ENCODE results near the gene CMTM7.

CMTM7 gene, protein sequence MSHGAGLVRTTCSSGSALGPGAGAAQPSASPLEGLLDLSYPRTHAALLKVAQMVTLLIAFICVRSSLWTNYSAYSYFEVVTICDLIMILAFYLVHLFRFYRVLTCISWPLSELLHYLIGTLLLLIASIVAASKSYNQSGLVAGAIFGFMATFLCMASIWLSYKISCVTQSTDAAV

DNA sequence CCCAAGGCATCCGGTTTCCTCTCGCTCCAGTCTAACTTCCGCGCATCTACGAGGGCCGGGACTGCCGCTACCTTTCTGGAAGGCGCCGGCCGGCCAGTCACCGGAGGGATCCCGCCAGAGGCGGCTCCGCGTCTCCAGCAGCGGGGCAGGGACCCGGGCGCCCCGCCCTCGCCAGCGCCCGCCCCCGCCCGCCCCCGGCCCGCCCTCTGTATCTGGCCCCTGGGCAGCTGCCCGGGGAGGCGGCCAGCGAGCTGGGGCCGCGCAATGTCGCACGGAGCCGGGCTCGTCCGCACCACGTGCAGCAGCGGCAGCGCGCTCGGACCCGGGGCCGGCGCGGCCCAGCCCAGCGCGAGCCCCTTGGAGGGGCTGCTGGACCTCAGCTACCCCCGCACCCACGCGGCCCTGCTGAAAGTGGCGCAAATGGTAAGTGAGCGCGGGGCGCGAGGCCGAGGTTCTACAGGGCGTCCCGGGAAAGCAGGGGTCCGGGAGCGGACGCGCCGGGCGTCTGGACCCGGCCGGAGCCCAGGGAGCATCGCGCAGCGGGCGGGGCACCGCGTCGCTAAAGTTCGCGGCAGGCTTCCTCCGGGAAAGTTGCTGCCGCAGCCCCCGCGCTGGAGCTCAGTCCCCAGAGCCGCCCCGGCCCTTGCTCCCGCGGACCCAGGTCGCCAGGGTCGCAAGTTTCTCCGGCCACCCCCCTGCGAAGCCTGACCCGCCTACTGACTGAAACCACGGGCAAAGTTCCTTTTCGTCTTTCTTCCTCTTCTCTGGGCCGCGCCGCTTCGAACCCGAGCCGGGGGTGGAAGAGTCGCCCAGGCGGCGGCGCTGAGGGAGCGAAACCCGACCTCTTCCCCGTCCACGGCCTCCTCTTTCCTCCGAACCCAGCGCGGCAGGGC is at the start of gene CMTM7:
CMTM7 (plus strand) TSS at position 211 of the 893 bp plus-strand sequence; CDS start at position 265, 54 bp downstream.
- DNase-seq: peak; percentile 78

DNA sequence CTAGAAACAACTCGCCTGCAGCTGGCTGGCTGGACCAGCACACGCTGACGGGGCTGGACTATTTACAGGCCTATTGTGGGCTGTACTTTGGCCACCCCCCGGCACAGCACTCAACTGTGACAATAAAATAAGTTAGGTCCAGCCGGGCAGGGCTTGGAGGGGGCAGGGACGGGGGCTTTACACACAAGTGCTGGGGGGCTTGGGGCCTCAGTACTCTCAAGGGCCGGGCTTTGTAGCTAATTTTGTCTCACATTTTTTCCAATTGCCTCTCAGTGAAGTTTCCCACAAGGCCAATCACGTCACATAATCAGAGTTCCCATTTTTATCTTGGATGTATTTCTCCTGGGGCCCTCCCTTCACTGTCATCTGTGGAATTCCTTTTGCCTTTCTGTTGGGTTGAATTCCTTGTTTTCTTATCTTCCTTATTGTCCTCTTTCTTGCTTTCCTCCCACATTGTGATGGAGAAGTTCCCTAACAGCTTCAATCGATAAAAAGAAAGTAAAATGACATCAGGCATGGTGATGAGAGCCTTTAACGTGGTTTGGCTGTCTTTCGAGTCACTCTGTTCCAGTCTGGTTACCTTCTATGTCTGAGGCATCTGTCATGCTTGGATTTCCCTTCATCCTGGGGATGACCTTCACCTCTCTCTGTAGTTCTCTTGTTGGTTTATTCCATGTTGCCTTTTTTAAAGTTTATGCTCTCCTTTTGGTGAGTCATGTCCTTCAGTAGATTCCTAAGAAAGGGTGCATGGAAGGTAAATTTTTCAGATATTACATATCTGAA is 44.1 kb upstream of the CMTM7 start:
- DNase-seq: peak; percentile 4

DNA sequence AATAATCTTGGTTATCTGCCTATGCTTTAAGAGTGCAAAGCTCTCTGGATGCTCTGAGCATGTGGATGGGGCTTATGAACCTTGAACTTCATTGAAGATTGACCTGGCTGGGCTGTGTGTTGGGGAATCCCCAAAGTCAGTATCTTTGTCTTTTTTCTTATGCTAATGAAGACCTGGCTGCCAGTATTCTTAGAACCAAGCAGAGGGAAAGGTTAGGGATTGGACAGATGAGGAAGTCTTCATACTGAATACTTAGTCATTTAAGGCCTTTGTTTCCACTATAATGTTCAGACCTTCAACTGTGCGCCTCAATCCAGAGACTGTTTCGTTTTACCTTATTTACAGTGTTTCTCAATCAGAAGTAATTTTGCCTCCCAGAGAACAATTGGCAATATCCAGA is 42.5 kb upstream of the CMTM7 start:
- DNase-seq: no peak

DNA sequence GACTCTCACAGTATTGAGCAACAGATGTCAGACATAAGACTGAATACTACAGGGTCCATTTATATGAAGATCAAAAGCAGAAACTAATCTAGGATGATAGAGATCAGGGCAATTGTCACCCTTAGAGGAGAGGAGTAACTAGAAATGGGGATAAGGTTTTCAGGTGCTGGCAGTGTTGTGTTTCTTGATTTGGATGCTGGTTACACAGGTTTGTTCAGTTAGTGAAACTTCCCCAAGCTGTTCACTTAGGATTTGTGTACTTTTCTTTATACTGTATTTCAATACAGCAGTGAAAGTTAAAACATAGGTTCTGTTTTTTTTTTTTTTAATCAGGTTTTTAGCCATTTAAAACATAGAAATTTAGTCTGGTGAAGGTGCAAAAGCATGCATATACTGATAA is 39.1 kb upstream of the CMTM7 start:
- no peak for DNase-seq

GRCh38 chr3:32353351-32353750 is 38.3 kb upstream of the CMTM7 start:
- no peak for DNase-seq

DNA sequence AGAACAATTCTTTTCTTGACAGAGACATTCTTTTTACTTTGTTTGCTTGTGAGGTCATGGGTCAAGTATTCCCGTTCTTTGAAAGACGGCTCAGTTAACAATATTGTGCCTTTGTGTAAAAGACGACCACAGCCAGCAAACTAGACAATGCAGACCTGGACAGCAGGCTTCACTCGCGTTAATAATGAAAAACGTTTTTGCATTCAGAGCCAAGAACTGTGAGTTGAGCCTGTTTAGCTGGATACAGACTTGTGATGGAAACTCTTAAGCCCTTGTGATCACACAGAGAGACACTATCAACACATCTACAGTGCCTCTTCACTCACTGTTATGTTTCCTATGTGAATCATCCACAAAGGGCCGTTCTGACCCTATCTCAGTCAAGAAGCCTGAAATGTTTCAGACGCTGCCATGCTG is 37.3 kb upstream of the CMTM7 start:
- DNase-seq: no peak

DNA sequence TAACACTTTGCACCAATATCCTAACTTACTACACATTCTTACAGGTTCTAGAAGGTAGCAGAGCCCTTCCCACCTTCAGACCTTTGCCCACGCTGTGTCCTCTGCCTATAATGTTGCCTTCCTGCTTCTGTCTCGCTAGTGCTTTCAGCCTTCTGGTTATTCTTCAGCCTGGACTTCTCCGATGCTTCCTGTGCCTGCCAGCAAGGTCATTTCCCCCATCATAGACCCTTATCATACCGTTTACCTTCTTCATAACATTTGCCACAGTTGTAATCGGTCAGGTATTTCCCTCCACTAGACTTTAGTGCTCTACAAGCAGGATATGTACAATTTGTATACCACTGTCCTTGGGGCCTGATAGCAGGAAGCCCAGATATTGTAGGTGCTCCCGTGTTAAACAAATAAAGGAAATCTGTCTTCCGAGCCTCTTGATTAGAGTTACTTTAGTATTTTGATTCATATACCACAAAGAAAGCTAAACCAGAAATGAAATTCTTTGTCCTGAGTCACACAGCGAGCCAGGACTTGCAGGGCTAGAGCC is 35.8 kb upstream of the CMTM7 start:
- no peak for DNase-seq

DNA sequence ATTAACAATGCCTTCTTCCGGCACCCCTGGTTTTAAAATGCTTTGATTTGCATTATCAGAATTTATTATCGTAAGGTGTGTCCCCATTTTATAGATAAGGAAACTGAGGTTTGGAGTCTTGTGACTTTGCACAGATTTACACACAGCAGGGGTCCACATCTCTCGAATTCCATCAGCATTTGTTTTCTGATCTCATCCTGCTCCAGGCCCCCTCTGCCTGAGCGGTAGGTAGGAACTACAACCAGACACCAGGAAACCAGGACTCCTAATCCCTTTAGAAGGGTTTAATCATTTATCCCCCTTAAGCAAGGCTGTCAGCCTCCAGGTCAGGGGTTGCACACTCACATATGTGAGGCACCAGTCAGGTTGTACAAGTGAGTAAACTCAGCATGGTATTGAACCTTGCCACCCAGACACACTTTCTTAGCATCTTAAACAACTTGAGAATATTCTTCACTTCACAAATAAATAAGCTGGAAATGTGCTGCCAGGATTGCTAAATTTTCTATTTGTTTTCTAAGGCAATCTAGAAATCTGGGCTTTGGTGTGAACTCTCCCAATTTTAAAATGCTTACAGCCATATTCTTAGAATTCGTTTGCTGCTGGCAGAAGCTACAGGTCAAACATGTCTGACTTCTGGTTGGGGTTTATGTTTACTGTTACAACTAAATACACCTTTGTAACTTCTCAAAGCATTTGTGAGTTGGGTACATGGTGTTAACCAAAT is 31.7 kb upstream of the CMTM7 start:
- no peak for DNase-seq

DNA sequence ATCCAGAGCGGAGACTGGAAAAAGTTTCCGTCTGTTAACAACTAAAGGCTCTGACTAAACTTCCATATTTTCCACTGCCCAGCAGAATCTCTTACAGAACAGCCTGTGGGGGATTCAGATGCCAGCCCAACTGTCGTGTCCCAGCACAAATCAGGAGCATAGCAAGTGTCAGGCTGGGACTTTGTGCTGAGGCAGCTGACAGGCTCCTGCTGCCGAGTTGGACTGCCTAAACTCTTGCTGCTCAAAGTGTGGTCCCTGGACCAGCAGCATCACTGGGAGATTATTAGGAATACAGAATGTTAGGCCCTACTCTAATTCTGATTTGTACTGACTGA is 31.2 kb upstream of the CMTM7 start:
- no peak for DNase-seq

- no peak for DNase-seq
Measured at GRCh38 chr3:32366638-32367397, 24.8 kb upstream of the CMTM7 start.

- no peak for DNase-seq
Measured at GRCh38 chr3:32367442-32367841, 24.2 kb upstream of the CMTM7 start.

DNA sequence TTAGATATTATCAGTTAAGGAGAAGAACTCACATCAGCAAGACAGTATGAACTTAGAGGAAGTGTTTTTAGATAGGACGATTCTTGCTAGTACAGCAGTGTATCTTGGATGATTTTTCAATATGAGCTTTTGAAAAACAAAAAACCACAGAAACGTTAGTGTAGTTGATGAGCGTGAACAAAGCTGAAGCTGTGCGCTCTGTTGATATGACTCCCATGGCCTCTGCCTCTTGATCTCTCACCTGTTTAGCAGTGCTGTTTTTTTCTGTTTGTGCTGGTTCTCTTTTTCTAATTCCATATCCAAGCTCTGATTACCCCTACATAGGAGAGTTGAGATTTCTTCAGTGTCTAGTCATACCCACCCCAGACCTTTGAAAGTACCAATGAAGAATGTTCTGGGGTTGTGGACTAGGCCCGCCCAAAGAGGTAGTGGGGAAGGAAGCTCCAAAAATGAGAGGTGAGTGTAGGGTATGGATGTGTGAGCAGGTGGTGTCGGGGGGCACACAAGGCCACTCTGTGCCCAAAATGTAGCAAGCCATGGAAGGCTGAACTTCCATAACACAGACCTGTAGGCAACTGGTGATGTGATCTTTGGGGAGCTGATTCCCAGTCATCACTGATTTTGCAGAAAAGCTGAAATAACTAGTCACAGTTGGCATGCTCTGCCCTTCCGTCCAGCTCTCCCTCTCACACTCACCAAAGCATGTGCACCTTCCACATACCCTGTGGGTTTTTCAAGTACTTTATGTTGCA is 20.0 kb upstream of the CMTM7 start:
- no peak for DNase-seq

DNA sequence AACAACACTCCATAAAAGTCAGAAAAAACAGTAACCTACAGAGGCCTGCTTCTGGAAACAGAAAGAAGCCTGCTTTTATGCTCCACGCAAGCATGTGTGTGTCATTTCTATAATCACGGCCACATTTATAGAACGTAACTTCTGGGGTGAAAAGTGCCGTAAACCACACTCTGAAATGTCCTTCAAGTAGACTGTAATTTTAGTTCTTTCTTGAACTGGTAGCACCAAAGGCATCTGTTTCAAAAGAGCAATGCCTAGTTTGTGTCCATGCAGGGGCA is 19.5 kb upstream of the CMTM7 start:
- DNase-seq: no peak

DNA sequence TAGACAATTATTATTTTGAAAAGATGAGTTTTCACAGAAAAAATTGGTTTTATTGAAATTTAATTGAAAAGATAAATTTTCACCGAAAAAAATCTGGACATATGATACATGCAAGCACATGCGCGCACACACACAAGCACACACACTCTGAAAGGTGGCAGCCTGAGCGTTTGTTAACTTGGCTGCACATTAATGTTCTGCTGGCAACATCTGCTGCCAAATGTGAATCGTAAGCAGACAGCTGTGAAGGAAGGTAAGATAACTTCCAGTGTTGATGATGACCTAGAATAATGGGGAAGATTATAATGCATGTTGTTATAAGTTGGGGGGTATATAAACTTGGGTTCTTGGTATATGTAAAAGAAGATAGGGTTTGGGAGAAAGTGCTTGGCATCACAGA is 18.4 kb upstream of the CMTM7 start:
- no peak for DNase-seq

DNA sequence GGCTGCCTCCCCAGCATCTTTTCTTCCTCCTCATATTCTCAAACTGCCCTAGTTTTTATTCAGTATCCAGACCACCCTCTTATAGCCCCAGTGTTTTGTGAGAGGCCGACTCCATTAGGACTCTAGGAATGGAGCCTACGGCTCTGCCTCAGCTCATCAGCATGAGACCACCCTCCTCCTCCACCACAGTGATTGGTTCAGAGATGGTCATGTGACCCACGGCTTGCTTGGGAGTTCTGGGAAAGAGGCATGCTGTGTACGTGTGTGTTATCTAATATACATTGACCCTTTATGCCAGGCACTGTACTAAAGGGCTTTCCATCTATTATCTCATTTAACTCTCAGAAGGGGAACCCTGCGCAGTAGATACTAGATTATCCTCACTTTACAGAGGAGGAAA is 17.8 kb upstream of the CMTM7 start:
- no peak for DNase-seq

GRCh38 chr3:32374788-32375595 is 16.7 kb upstream of the CMTM7 start:
- peak; percentile 89 for DNase-seq

GRCh38 chr3:32375596-32375930 is 16.1 kb upstream of the CMTM7 start:
- no peak for DNase-seq

DNA sequence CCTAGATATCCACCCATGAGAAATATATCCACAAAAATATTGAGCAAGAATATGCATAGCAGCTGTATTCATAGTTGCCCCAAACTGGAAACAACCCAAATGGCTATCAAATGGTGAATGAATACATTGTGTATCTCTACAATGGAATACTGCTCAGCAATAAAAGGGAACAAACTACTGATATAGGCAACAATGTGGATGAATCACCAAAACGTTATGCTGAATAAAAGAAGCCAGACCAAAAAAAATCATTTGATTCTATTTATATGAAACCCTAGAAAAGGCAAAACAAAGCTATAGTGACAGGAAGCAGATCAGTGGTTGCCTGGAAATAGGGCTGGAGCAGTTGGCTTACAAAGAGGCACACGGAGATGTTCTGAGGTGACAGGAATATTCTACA is 15.5 kb upstream of the CMTM7 start:
- peak; percentile 41 for DNase-seq

DNA sequence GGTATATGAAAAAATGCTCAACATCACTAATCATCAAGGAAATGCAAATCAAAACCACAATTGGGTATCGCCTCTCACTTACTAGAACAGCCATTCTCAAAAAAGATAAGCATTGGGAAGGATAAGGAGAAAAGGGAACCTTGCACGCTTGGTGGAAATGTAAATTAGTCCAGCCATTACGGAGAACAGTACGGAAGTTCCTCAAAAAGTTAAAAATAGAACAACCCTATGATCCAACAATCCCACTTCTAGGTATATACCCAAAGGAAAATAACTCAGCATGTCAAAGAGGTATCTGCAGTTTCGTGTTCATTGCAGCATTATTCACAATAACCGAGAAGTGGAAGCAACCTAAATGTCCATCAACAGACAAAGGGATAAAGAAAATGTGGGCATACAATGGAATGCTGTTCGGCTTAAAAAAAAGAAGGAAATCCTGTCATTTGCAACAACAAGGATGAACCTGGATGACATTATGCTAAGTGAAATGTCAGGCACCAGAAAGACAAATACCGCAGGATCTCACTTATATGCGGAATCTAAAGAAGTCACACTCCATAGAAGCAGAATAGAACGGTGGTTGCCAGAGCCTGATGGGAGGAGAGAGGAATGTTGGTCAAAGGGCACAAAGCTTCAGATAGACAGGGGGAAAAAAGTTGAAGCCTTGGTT is 11.7 kb upstream of the CMTM7 start:
- DNase-seq: peak; percentile 29

GRCh38 chr3:32381922-32382321 is 9.7 kb upstream of the CMTM7 start:
- DNase-seq: no peak
